GM18870 (cell line): ENCODE measurements around the gene PANX2.
"Not testable (repeated sequence)": the region's sequence is repeated elsewhere in the genome, so short reads cannot be mapped to it uniquely, and the experiment has no call there.

Experiments used
- ATAC-seq: cut with Tn5 transposase; IDR thresholded peaks from one replicate; pipeline ENCODE4 v1.9.1; 2021; ENCODE audit warnings: moderate library complexity; ENCODE audit not compliant: unreplicated experiment

PANX2 gene

GRCh38 chr22:50170453-50171318 lies at the start of gene PANX2:
PANX2 (plus strand) TSS chr22:50170731; CDS start chr22:50170731, 0 bp downstream.
- no peak for ATAC-seq

- ATAC-seq, result no peak
Observed at GRCh38 chr22:50121202-50121740, 49.3 kb upstream of the PANX2 start.

- ATAC-seq, result no peak
Observed at GRCh38 chr22:50123119-50123518, 47.4 kb upstream of the PANX2 start.

- ATAC-seq, result no peak
Observed at GRCh38 chr22:50125029-50125428, 45.5 kb upstream of the PANX2 start.

- ATAC-seq, result no peak
Observed at GRCh38 chr22:50129121-50129736, 41.3 kb upstream of the PANX2 start.

GRCh38 chr22:50131894-50132293 lies 38.6 kb upstream of the PANX2 start:
- no peak for ATAC-seq

- ATAC-seq, result no peak
Observed at GRCh38 chr22:50134481-50134880, 36.0 kb upstream of the PANX2 start.

- no peak for ATAC-seq
Observed at GRCh38 chr22:50136581-50137015, 33.9 kb upstream of the PANX2 start.

GRCh38 chr22:50137277-50137676 lies 33.3 kb upstream of the PANX2 start:
- not testable (repeated sequence) for ATAC-seq

GRCh38 chr22:50138041-50138440 lies 32.5 kb upstream of the PANX2 start:
- no peak for ATAC-seq

GRCh38 chr22:50138988-50139387 lies 31.5 kb upstream of the PANX2 start:
- ATAC-seq, result no peak

GRCh38 chr22:50139843-50140415 lies 30.6 kb upstream of the PANX2 start:
- no peak for ATAC-seq

GRCh38 chr22:50140615-50141014 lies 29.9 kb upstream of the PANX2 start:
- no peak for ATAC-seq

- ATAC-seq, result no peak
Observed at GRCh38 chr22:50141462-50141861, 29.1 kb upstream of the PANX2 start.

GRCh38 chr22:50141891-50142363 lies 28.6 kb upstream of the PANX2 start:
- ATAC-seq, result no peak

GRCh38 chr22:50143096-50143495 lies 27.4 kb upstream of the PANX2 start:
- ATAC-seq, result no peak

- ATAC-seq, result no peak
Observed at GRCh38 chr22:50144005-50144614, 26.4 kb upstream of the PANX2 start.

GRCh38 chr22:50145721-50146438 lies 24.7 kb upstream of the PANX2 start:
- ATAC-seq, result no peak

- ATAC-seq, result no peak
Observed at GRCh38 chr22:50146439-50147238, 23.9 kb upstream of the PANX2 start.
